Stimulated activated CD8-positive, alpha-beta memory T cell treated with anti-CD3 and anti-CD28 coated beads, Interleukin-4, amount 100 ng/mL, for 24 hours (primary cell): Measurements from ENCODE around the gene CDCP2.
"Not testable (repeated sequence)": the region's sequence is repeated elsewhere in the genome, so short reads cannot be mapped to it uniquely, and the experiment has no call there.

Experiments used
- DNase-seq: peaks from one replicate; pipeline ENCODE4 v3.0.0-alpha.2; 2020; ENCODE audit warnings: low read depth

The CDCP2 gene

DNA sequence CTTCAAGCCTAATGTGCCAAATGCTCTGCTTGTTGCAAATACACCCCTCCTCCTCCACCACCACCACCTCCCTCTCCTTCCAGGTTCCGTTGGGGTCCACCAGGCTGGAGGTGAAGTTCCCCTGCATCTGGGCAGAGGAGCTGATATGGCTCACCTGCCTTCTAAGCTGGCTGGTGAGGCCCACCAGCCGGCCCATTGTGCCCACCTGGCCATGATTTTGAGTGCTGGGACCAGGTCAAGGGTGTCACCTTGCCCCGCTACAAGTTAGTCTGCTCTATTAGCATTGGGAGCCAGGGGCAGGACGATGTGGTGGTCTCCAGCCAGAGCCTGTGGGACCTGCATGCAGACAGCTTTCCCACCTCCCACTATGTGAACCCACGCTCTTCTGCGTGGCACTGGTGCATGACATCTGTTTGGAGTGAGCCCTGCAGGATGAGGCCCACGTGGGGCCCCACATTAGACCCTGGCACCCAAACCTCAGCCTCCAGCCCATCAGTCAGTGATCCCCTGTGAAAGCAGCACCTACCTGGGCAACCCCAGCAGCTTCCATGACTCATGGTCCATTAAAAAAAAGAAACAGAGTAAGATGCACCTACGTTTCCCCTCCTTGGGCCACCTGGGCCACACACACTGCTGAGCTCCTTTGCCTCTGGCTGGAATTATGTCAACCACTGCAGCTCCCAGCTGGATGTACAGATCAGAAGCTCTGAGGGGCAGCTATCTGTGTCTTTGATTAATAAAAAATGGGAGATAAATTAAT, 15.6 kb upstream of the CDCP2 start:
- DNase-seq = no peak

DNA sequence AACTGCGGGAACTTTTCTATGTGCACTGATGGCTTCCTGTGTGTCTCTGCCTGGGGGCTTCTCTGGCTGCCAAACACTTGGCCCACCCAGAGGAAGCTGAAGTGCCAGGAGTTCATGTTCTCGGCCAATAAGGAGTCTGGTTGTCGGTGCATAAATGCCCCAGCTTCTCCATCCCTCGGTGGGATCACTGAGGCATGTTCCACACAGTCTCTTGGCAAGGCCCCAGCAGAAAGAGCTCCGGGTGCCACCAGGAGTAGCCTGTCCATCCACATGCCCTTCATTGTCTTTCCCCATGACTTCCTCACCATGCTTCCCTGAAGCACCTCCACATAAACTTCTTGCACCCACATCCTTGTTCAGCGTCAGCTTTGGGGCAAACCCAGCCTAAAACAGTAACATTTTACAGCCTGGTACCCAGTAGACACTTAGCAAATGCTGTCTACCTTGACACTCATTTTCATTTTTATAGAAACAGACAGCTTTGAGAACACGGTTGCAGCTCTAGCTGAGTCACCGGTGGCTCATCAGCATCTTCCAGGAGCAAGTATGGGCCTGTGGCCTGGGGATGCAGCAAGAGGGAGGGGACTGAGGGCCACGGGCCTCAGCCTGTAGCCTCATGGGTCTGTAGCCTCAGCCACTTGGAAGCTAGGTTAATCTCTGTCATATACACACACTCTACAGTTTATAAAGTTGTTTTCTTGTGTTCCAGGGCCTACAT, 14.8 kb upstream of the CDCP2 start:
- DNase-seq = no peak

DNA sequence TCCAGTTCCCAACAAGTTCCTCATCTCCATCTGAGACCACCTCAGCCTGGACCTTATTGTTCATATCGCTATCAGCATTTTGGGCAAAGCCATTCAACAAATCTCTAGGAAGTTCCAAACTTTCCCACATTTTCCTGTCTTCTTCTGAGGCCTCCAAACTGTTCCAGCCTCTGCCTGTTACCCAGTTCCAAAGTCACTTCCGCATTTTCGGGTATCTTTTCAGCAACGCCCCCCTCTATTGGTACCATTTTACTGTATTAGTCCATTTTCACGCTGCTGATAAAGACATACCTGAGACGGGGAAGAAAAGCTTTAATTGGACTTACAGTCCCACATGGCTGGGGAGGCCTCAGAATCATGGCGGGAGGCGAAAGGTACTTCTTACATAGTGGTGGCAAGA, 13.6 kb upstream of the CDCP2 start:
- not testable (repeated sequence) for DNase-seq

DNA sequence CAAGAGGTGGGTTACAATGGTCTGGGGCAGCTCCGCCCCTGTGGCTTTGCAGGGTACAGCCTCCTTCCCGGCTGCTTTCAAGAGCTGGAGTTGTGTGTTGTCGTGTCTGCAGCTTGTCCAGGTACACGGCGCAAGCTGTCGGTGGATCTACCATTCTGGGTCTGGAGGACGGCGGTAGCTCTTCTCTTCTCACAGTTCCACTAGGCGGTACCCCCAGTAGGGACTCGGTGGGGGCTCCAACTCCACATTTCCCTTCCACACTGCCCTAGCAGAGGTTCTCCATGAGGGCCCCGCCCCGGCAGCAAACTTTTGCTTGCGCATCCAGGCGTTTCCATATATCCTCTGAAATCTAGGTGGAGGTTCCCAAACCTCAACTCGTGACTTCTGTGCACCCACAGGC, 12.3 kb upstream of the CDCP2 start:
- no peak for DNase-seq

DNA sequence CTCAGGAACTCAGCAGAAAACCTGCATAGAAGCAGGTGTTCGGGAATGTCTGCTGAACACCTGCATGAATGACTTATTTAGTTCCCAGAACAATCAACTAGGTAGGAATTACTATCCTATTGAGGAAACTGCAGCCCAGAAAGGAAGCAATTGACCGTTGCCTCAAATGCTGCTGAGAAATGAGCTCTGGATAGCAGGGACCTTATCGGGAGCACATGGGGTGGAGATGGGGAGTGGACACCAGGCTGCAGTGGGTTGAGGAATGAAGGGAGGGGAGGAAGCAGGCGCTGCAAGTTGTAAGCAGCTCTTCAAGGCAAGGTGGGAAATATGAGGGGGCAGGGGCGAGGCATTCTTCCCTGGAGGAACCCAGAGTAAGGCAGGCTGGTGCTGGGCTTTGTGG, 10.8 kb upstream of the CDCP2 start:
- DNase-seq = no peak

DNA sequence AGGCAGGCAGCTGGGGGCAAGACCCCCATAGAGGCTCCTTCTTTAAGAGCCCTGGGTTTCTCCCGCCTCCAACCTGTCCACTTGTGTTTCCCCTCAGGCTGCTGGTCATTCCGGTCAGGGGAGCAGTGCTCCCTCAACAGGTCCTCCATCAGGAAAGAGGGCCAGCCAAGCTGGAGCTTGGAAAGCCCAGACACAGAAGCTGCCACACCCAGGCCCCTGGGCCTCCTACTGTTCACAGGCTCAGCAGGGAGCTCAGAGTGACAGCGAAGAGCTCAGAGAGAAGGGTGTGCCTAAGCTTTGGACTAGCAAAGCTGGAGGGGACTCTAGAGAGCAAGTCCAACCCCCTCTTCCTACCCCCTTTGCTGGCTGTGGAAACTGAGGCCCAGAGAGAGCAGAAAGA, 10.3 kb upstream of the CDCP2 start:
- DNase-seq = no peak

DNA sequence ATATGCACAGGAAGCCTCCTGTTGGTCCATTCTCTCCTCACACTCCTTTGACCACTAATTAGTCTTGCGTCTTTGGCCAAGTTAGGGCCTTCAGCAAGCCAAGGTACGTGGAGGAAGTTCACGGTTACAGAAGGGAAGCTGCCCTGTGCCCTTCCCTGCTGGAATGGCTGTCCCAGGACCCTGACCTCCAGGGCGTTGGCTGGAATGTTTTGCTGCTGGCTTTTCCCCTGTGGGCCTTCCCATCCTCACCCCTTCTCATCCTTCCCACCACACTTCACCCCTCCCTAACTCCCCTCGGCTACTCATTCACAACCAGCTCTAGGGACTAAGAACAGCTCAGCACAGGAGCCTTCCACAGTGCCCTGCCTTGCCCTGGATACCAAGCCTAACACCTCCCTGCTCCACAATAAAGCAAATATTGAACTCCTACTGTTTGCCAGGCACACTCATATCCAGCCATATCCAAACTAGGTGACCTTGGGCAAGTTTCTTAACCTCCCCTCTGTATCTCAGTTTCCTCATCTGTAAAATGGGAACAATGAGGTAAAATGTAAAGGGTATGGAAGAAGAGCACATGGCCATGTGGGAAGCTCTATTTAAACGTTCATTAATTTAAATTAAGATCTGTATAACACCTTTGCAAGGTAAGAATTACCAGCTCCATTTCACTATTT, 8.8 kb upstream of the CDCP2 start:
- no peak for DNase-seq

DNA sequence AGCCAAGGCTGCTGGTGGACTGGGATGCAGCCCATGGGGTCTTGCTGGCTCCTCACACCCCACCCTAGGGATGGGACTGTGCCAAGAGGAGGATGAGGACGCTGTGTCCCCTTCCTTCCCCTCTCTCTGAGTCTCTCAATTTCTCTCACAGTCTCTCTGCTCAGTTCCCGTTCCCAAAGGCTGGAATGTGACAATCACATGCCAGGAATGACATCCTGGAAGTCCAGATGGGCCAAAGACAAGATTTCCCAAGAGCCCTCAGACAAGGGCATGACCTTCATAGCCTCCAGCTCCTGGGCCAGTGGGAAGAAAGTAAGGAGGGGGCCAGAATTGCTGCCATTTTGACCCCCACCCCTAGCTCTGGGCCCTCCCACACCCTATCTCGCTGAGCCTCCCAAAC, 7.6 kb upstream of the CDCP2 start:
- DNase-seq = no peak

DNA sequence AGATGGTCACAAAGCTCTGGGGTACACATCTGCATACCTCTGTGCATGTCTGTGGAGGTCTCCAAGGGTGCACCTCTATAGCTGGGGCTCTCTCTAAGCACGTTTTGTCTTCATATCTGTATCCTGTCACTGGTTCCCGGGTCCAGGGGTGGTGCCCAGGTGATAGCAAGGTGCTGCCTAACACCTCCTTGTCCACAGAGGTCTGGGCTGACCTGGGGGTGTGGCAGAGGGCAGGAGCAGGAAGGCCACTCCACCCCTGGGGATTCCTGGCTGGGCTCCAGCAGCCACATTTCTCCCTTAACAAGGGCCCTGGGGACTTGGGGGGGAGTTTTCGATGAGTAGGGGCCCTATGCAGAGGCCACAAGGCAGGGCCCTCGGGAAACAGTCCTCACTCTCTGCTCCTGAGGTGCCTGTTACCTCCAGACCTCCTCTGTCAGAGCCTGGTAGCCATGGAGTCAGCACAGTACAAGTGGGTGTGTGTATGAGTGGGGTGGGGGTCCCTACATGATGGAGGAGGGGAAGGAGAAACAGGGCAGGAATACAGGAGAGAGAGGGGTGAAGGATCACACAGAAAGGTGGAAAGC, 7.0 kb upstream of the CDCP2 start:
- no peak for DNase-seq

DNA sequence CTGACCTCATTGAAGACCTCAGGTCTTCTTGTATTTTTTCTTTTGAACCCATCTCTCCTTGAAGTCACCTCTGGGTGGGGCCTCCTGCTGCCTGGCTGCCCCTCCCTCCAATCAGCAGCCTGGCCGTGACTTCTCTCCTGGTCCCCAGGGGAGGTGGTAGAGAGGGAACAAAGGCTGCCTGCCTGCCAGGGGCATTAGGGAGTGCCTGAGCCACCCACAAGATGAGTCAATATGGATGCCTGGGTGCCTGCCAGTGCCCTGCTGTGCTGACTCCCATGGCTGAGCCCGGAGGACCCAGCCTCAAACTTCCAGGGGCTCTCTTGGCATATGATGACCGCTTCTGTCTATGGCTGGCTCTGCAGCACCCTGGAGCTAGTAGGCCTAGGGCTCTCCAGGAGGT, 5.3 kb upstream of the CDCP2 start:
- DNase-seq = no peak

DNA sequence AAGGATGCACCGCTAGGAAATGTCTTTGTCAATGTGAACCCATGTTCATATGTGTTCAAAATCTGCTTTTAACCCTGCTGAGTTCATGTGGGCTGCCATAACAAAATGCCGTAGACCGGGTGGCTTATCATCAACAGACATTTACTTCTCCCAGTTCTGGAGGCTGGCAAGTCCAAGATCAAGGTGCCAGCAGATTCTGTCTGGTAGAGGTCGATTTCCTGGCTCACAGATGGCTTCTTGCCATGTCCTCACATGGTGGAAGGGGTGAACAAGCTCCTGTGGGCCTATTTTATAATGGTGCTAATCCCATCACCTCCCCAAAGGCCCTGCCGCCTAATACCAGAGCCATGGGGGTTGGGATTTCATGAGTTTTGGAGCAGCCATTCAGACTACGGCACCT, 4.6 kb upstream of the CDCP2 start:
- DNase-seq = no peak

DNA sequence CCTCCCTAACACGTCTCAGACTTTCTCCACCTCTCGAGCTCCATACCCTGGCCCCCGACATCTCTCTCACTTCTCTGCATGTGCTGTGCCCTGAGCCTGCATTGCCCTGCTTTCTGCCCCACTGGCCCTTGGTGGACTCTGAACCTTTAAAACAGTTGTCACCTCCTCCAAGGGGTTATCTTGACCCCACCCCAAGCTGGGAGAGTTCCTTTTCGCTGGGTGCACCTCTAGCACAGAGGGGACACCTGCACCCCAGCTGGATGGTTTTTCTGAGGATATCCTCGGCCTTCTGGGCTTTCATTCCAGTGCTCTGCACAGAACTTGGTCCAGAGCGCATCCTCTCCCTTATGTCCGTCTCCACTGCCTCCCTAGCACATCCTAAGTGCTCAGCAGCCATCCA, 4.2 kb upstream of the CDCP2 start:
- DNase-seq = no peak

DNA sequence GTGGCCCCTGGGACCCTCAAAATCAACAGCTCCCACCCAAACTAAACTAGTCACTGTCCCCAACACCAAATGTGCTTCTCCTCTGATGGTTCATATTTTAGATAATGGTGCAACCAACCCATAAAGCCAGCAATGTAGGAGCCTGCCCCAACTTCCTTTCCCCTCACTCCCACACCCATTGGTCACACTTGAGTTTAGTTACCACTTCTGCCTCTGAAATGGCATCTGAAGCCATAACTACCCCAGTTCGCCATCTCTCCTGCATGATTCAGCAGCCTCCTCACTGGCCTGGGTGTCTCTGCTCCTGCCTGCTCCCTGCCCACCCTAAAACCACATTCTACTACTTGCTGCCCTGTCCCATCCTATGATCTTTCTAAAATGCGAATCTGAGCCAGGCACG, 3.4 kb upstream of the CDCP2 start:
- no peak for DNase-seq

DNA sequence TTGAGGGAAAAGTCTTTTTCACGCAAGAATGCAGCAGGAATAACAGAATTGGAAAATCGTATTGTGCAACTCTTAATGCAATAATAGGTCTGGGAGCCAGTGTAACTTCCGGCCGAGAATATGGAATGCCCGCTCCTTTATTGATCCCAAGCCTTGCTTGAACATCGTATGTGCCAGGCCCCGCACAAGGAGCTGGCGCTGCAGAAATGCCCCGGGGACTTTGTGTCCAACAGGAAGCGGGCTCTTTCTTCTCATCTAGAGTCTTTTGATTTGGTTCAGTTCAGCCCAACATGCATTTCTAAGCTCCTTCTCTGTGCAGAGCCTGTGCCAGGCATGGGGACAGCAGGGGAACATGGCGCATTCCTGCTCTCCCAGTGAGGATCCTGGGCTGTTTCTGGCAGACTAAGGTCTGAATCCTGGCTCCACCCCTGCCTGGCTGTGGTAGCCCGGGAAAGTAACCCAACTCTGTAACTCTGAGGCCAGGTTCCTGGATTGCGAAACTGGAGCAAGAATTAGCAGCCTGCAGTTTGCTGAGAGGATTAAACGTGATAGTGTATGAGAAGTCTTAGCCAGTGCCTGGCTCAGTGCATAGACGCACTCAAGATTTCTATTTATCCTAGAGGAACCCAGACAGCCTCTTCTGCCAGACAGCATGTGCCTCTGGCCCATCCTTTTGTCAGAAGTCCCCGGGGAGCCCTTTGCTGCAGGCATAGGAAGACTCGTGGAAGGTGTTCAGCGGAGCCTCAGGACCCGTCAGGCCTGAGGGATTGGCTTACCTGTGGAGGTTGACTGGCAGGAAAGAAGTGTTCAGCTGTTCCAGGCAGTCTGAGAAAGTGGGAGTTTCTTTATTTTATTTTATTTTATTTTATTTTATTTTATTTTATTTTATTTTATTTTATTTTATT, 987 bp upstream of the CDCP2 start:
- no peak for DNase-seq

DNA sequence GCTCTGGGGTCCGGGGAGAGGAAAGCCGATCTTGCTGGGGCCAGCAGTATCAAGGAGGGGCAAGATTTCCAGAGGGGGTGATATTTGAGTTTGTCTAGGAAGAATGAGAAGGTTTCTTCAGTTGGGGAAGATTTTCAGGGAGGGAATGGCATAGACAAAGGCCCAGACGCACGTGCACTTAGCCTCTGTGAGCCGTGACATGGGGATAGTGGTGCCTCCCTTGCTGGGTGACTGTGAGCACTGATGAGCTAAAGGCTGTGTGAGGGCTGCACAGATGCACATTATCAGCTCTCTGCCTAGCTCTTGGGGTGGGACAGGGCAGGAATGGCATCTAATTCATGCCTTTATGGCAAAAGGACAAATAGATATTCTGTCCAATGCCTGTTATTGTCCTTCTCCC, 1.8 kb downstream of the CDCP2 start:
- no peak for DNase-seq

DNA sequence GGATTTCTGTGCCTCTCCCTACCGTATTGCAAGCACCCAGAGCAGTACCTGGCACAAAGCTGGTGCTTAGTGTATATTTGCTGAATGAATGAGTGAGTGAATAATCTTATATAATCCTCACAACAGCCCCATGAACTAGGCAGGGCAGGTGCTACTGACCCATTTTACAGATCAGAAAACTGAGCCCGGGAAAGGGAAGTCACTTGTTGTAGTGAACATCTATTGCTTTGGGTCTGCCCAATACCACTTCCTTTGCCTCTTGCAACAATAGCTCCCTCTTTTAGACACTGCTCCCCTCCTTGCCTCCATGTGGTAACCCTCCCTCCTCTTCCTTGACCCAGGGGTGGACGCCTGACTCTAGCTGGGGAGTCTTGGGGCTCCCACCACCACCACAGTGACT, 3.1 kb downstream of the CDCP2 start:
- DNase-seq = no peak

DNA sequence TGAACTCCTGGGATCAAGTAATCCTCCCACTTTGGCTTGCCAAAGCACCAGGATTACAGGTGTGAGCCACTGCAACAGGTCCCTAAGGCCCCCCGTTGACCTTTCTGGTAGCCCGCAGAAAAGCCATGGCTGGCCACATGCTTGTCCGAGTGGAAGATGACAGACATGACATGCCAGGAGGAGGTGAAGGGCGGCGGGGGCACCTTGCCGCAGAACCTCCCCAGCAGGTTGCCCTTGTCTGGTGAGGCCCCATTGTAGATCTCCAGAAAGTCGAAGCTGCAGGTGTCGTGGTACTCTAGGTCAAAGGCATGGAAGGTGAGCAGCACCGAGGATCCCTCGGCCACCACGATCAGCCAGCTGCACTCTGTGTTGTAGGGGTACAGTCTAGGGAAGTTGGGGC, 8.4 kb downstream of the CDCP2 start:
- DNase-seq = no peak

DNA sequence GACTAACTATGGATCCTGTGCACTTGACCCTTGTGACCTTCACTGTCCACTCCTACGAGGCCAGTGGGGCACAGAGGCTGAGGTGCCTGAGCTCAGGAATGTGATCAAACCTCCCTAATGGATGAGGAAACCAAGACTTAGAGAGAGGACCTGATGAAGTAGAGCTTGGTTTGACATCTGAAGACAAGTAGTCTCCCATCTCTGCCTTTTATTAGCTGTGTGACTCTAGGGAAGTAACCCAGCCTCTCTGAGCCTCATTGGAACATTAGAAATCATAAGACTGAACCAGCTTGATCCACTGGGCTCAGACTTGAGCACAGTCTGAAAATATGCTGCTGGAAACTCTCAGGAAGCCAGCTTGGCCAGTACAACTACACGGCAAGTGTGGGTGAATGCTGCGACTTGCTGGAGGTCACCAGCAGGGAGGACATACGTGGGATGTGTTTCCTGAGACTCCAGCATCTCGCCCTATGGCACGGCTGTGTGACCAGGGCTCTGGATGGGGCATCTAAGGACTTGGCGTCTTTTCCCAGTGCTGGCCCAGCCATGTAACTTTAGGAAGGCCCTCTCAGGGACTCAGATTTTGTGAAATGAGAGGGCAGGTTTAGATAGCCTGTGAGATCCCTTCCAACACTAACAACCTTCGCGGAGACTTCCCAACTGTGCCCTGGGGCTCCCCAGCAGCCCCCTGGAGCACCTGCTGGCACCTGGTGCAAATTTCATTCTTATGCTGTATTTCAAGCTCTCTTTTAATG, 10.5 kb downstream of the CDCP2 start:
- DNase-seq = no peak

DNA sequence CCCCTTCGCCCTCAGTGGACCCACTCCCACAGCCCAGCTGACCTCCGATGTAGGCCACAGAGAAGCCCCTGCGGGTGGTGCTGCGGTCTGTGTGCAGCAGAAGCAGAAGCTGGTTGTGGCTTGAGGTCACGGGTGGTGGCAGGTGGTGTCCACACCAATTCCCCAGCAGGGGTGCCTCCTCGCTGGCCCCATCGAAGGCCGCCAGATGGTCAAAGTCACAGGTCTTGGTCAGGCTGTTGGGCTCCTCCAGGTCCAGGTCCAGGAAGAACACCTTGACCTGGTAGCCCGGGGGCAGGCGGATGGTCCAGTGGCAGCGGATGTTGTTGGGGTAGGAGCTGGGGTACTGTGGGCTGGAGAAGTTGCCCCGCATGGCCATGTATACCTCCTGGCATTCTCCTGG, 13.1 kb downstream of the CDCP2 start:
- DNase-seq = no peak

DNA sequence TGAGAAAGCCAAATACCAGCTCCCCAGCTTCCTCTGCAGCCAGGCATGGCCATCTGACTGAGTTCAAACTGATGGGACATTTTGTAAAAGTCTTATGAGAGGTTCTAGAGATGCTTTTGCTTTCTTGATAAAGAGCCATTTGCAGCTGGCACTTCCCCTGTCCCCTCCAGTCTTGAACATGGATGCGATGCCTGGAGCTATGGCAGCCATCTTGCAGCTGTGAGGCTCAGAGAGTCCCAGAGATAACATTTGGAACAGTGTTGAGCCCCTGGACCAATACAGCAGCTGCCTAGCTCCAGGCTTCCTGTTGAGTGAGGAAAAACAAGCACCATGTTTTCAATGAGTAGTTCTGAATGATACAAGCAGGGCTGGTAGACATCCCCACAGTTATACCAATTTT, 13.8 kb downstream of the CDCP2 start:
- no peak for DNase-seq

DNA sequence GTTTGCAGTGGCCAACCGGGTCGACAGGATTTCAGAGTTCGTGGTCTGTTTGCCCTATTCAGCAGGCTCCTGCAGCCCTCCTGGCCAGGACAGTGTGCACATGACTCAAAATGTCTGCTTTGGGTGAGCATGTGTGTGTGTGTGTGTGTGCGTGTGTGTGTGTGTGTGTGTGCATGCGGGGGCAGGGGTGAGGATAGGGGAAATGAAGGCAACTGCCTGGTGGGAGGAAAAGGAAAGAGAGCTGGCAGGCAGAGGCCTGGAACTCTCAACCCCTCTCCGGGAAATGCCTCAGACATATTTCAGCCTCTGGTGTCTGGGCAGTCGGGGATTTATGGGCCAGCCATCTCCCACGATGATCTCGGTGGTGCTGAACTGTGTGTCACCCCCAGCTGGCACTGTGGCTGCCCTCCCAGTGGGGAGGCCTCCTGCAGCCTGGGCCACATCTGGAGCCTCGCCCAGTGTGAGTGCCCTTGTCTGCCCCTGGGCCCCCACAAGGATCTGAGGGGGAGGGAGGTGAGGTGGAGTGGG, 15.2 kb downstream of the CDCP2 start:
- DNase-seq = no peak
